ENCODE data around the gene LYSET. TPM values are rescaled to one million over a fixed set of nuclear protein-coding genes. Genes with fewer than 3 reads are reported as not detected.
"Not testable (repeated sequence)": the region's sequence is repeated elsewhere in the genome, so short reads cannot be mapped to it uniquely, and the experiment has no call there.

The LYSET gene
- total RNA-seq, 1 experiment from 2014 or later: 15.4 TPM

- BruUV-seq (replicated peaks): no TSS peak
- POLR2A ChIA-PET: interaction anchor here (0.6 kb wide), 2 partner anchors 29 to 32 kb away, joined by 3 read pairs; partner anchors contain the start of gene LYSET
- CTCF ChIA-PET: interaction anchor here (1.3 kb wide), 1 partner anchor 43 kb away, joined by 5 read pairs; no protein-coding TSS in a partner anchor
- Mint-ChIP-seq H3K27me3 (ENCODE audit: insufficient read depth, unreplicated experiment) (no peaks in the 10 kb centered on the region), H3K4me1 (ENCODE audit: insufficient read depth, unreplicated experiment) (no peaks in the 10 kb centered on the region), H3K9me3 (ENCODE audit: unreplicated experiment) (no peaks in the 10 kb centered on the region), H3K36me3 (ENCODE audit: insufficient read depth, unreplicated experiment) (no peaks in the 10 kb centered on the region), H3K27ac (ENCODE audit: low read depth, unreplicated experiment) (no peak overlapping the region), H3K4me3 (ENCODE audit: unreplicated experiment) (no peak overlapping the region)
- intact Hi-C loops (cut with micrococcal nuclease): no loop called here
- DNase-seq (ENCODE audit: unreplicated experiment): no peak
- no peak for TF ChIP-seq CTCF (IDR thresholded peaks at IDR 0.05; ENCODE audit: unreplicated experiment)
Observed at GRCh38 chr14:93156693-93157369, 28.3 kb upstream of the LYSET start.

DNA sequence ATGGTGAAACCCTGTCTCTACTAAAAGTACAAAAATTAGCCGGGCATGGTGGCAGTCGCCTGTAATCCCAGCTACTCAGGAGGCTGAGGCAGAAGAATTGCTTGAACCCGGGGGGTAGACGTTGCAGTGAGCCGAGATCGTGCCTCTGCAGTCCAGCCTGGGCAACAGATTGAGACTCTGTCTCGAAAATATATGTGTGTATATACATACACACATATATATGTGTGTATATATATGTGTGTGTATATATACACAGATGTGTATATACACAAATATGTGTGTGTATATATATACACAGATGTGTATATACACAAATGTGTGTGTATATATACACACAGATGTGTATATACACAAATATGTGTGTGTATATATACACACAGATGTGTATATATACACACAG, 26.8 kb upstream of the LYSET start:
- H3K4me3 Mint-ChIP-seq (ENCODE audit: unreplicated experiment); POLR2A ChIA-PET; H3K27ac Mint-ChIP-seq (ENCODE audit: low read depth, unreplicated experiment); H3K27me3 Mint-ChIP-seq (ENCODE audit: insufficient read depth, unreplicated experiment); H3K36me3 Mint-ChIP-seq (ENCODE audit: insufficient read depth, unreplicated experiment); intact Hi-C loops (cut with micrococcal nuclease); H3K9me3 Mint-ChIP-seq (ENCODE audit: unreplicated experiment); H3K4me1 Mint-ChIP-seq (ENCODE audit: insufficient read depth, unreplicated experiment); BruUV-seq (replicated peaks); DNase-seq (ENCODE audit: unreplicated experiment): not testable (repeated sequence)
- CTCF ChIA-PET: interaction anchor here (0.6 kb wide), 2 partner anchors 42 to 323 kb away, joined by 3 read pairs; no protein-coding TSS in a partner anchor

DNA sequence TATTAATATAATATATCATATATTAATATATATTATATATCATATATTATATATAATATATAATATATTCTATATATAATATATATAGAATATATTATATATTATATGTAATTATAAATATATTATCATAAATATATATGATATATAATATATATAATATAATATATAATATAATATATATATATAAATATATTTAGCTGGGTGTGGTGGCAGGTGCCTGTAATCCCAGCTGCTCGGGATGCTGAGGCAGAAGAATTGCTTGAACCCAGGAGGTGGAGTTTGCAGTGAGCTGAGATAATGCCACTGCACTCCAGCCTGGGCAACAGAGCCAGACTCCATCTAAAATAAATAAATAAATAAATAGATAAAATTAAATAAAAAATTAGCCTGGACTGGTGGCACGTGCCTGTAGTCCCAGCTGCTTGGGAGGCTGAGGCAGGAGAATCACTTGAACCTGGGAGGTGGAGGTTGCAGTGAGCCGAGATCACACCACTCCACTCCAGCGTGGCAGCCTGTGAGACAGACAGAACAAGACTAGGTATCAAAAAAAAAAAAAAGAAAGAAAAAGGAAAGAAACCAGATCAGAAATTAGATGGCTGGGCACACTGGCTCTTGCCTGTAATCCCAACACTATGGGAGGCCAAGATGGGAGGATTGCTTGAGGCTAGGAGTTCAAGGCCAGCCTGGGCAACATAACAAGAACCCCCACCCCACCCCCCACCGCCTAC, 25.3 kb upstream of the LYSET start:
- not testable (repeated sequence) for H3K27ac Mint-ChIP-seq (ENCODE audit: low read depth, unreplicated experiment); BruUV-seq (replicated peaks); H3K4me1 Mint-ChIP-seq (ENCODE audit: insufficient read depth, unreplicated experiment); DNase-seq (ENCODE audit: unreplicated experiment); H3K36me3 Mint-ChIP-seq (ENCODE audit: insufficient read depth, unreplicated experiment); H3K27me3 Mint-ChIP-seq (ENCODE audit: insufficient read depth, unreplicated experiment); H3K9me3 Mint-ChIP-seq (ENCODE audit: unreplicated experiment); H3K4me3 Mint-ChIP-seq (ENCODE audit: unreplicated experiment)
- intact Hi-C loops (cut with micrococcal nuclease): loop anchor here (1.0 to 5.0 kb wide), 2 partner anchors 46 to 277 kb away; no protein-coding TSS in a partner anchor
- ChIA-PET POLR2A (interaction anchor here (1.0 kb wide), 1 partner anchor 46 kb away, joined by 5 read pairs; no protein-coding TSS in a partner anchor), CTCF (interaction anchor here (0.6 to 2.1 kb wide), 9 partner anchors 10 to 1695 kb away, joined by 3 to 20 read pairs (median 3); no protein-coding TSS in a partner anchor)

DNA sequence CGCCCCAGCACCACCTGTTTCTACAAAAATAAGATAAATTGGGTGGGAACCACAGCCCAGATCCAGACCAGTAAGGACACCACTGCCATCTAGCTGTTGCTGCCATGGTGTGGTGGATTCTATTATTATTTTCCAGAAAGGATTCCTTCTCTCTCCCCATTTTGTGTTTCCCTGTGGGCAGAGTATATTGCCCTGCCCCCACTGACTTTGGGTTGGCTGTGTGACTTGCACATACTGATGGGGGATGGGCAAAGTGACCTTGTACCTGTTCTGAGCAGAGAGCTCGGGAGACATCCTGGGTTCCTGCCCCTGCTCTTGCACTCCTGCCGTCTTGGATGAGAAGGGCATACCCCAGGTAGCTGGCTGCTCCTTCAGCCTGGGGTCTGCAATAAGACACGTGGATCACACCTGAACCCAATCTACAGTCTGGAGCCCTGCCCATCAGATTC, 24.7 kb upstream of the LYSET start:
- no peak overlapping the region for H3K4me3 Mint-ChIP-seq (ENCODE audit: unreplicated experiment)
- no peaks in the 10 kb centered on the region for H3K36me3 Mint-ChIP-seq (ENCODE audit: insufficient read depth, unreplicated experiment)
- CTCF ChIA-PET: interaction anchor here (0.5 to 2.1 kb wide), 18 partner anchors 9 to 904 kb away, joined by 3 to 20 read pairs (median 4); partner anchors contain the start of genes LYSET and MOAP1
- no peaks in the 10 kb centered on the region for H3K4me1 Mint-ChIP-seq (ENCODE audit: insufficient read depth, unreplicated experiment)
- intact Hi-C loops (cut with micrococcal nuclease): loop anchor here (1.0 to 5.0 kb wide), 2 partner anchors 47 to 278 kb away; no protein-coding TSS in a partner anchor
- no TSS peak for BruUV-seq (replicated peaks)
- peak; percentile 63 for TF ChIP-seq CTCF (IDR thresholded peaks at IDR 0.05; ENCODE audit: unreplicated experiment)
- DNase-seq (ENCODE audit: unreplicated experiment): peak; percentile 54
- H3K27ac Mint-ChIP-seq (ENCODE audit: low read depth, unreplicated experiment): no peak overlapping the region
- POLR2A ChIA-PET: interaction anchor here (1.0 kb wide), 1 partner anchor 47 kb away, joined by 5 read pairs; no protein-coding TSS in a partner anchor
- H3K9me3 Mint-ChIP-seq (ENCODE audit: unreplicated experiment): no peaks in the 10 kb centered on the region
- H3K27me3 Mint-ChIP-seq (ENCODE audit: insufficient read depth, unreplicated experiment): no peaks in the 10 kb centered on the region
